ENCODE results near the gene C6orf163.

DNA sequence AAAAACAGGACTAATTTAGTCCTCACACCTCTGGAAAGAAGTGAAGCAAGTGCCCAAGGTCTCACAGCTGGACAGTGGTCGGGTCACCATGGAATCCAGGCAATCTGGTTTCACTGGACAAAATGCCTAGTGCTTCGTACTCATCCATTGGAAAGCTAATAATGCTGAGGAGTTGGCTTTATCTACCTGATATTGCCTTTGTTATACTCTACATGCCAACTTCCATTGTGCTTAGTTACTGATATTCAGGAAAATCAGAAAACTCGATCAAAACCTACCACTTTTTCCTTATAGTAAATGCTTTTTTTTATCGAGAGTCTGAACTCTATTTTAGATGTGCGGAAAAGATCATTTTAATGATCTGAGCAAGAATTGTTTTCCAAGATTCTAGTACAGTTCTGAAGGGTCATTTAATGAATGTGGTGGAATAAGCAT lies 64.1 kb downstream of the C6orf163 start:
- TF ChIP-seq, protein P1, sequence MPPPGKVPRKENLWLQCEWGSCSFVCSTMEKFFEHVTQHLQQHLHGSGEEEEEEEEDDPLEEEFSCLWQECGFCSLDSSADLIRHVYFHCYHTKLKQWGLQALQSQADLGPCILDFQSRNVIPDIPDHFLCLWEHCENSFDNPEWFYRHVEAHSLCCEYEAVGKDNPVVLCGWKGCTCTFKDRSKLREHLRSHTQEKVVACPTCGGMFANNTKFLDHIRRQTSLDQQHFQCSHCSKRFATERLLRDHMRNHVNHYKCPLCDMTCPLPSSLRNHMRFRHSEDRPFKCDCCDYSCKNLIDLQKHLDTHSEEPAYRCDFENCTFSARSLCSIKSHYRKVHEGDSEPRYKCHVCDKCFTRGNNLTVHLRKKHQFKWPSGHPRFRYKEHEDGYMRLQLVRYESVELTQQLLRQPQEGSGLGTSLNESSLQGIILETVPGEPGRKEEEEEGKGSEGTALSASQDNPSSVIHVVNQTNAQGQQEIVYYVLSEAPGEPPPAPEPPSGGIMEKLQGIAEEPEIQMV (CRISPR knock-in tag; IDR thresholded peaks at IDR 0.05; ENCODE audit: low read depth) = no peak
- TF ChIP-seq ZNF598 (CRISPR knock-in tag; IDR thresholded peaks at IDR 0.05; ENCODE audit: borderline replicate concordance) = no peak
